Spleen (tissue), 7 donors: Measurements from ENCODE around the gene C19orf12.

Source experiments
- POLR2A ChIP-seq, 3 donors: fragments of 450-650 bp; IDR thresholded peaks; one replicate each; pipeline ENCODE4 v1.5.1; 2017; ENCODE audit warnings: antibody characterized with exemption in 3 of 3, mild to moderate bottlenecking in 1 of 3
- POLR2AphosphoS5 ChIP-seq, 3 donors: sonication (generic); formaldehyde crosslinking; IDR thresholded peaks; one replicate each; pipeline ENCODE4 v1.5.1; 2017; ENCODE audit warnings: antibody characterized with exemption in 3 of 3
- TF ChIP-seq, protein P1 (sequence below), 11 experiments: fragments of 200-600 bp in 7 of 11; fragments of 450-650 bp in 4 of 11; sonication (generic) in 4 of 11; IDR thresholded peaks in 8 of 11; conservative IDR thresholded peaks in 3 of 11; 1 replicate in 7 of 11; 2 replicates in 4 of 11; pipeline versions ENCODE4 v1.4.0 to v1.8.0; 2016 to 2021; ENCODE audit warnings: antibody characterized with exemption in 11 of 11, inconsistent platforms in 4 of 11, mild to moderate bottlenecking in 1 of 11
- donor health status: DM: no; HTN: no; CAD: no; lungs with moderate emphysema.
- donor health status: DM: no; HTN: no; CAD: no.
- donor health status: DM: no; HTN: no; CAD: no.

DNA sequence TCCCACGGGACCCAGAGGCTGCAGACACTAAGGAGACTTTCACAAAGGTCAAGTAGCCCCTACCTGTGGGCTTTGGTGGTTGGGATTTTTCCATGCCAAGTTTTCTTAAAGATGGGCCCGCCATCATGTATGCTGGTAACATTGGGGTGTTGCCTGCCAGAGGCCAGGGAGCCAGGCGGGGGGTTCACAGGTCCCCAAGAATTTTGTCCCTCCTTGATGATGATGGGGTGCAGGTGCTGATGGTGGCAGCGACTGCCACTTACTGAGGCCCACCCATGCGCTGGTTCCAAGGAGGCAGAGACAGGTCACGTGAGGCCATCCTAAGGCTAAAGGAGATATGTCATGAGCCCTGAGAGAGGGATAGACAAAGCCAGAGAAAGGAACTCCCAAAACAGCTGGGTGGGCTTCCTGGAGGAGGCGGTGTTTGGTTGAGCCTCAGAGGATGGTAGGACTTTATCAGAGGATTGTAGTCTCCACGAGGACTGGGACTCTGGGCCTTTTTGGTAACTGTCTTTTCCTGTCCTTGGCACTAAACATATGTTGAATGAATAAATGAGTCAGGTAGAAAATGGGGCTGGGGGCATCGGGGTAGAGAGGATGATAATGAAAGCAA is 35.4 kb downstream of the C19orf12 start:
- TF ChIP-seq, protein P1, sequence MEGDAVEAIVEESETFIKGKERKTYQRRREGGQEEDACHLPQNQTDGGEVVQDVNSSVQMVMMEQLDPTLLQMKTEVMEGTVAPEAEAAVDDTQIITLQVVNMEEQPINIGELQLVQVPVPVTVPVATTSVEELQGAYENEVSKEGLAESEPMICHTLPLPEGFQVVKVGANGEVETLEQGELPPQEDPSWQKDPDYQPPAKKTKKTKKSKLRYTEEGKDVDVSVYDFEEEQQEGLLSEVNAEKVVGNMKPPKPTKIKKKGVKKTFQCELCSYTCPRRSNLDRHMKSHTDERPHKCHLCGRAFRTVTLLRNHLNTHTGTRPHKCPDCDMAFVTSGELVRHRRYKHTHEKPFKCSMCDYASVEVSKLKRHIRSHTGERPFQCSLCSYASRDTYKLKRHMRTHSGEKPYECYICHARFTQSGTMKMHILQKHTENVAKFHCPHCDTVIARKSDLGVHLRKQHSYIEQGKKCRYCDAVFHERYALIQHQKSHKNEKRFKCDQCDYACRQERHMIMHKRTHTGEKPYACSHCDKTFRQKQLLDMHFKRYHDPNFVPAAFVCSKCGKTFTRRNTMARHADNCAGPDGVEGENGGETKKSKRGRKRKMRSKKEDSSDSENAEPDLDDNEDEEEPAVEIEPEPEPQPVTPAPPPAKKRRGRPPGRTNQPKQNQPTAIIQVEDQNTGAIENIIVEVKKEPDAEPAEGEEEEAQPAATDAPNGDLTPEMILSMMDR (IDR thresholded peaks at IDR 0.05 in 8 of 11, conservative IDR thresholded peaks at IDR 0.05 in 3 of 11), result no peak
- no peak for TF ChIP-seq POLR2AphosphoS5 (IDR thresholded peaks at IDR 0.05)
- TF ChIP-seq POLR2A (IDR thresholded peaks at IDR 0.05), result no peak
